HL-60/S4 treated with retinoic acid at 250 ng/mL for 4 days and 3 days (cell line): Measurements from ENCODE around the gene CPEB1.

Source experiments
- in situ Hi-C: fragments of 300-500 bp; cut with MboI; formaldehyde crosslinking; loops from 2 replicates; pipeline ENCODE4 v1.7.0; 2022; ENCODE audit warnings: low sequenced_read_pairs

Gene CPEB1

DNA sequence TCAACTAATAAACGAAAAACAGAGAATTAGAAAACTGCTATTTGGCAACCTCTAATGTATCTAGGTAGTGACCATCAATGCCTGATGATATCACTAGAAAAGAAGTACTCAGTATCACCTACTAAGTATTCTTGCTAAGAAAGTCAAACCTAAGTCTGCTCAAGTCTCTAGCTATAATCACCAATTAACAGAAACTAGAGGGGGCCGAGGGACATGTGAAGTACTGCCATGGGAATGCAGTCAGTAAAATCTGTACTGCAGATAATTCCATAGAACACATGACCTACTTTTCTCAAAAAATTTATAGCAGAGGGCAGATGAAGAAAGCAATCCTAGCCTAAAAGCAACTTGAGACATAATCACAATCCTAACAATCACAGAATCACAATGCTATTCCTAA, 51.4 kb downstream of the CPEB1 start:
- in situ Hi-C loops: no loop called here

DNA sequence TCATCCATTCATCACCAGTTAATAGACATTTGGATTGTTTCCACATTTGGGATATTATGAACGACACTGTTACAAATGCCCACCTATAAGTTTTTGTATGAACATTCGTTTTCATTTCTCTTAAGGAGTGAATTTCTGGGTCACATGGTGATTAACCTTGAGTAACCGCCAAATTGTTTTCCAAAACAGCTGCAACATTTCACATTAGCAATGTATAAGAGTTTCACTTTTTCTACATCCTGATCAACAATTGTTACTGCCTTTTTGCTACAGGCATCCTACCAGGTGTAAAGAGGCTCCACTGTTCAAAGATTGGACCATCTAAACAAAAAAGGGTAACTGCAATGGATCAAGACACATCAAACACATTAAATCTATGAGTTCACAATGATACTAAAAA, 52.0 kb downstream of the CPEB1 start:
- in situ Hi-C loops: no loop called here

DNA sequence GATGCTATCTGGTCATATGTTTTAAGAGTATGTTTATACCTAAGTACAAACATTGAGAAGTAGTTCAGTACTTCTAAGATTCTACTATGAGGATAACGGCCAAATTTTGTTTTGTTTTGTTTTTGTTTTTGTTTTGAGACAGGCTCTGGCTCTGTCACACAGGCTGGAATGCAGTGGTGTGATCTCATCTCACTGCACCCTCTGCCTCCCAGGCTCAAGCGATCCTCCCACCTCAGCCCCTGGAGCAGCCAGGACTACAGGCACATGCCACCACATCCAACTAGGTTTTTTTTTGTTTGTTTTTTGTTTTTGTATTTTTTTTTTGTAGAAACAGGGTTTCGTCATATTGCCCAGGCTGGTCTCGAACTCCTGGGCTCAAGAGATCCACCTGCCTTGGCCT, 59.4 kb downstream of the CPEB1 start:
- in situ Hi-C loops: no loop called here

DNA sequence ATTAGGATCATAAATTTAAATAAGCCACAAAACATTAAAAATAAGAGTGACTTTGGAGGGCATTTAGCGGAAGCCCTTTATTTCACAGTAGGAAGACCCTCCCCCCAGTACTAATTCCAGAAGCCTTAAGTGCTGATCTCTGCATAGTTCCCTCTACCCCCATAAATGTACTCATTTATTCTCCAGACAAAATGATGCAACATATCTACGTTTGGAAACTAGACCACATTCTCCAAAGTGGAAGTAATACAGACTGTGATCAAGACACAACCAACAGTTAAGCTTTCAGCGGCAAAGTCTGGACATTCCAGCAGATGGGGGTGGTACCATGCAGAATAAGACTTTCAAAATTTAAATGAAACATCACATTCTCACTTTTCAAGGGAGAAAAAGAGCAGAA, 62.1 kb downstream of the CPEB1 start:
- in situ Hi-C loops: no loop called here

DNA sequence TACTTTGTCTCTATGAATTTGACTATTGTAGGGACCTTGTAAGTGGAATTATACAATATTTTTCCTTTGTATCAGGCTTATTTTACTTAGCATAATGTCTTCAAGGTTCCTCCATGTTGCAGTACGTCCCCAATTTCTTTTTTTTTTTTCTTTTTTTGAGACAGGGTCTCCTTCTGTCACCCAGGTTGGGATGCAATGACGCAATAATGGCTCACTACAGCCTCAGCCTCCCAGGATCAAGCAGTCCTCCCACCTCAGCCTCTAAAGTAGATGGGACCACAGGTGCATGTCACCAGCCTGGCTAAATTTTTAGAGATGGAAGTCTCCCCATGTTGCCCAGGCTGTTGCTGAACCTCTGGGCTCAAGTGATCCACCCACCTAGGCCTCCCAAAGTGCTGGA, 66.5 kb downstream of the CPEB1 start:
- in situ Hi-C loops: no loop called here

DNA sequence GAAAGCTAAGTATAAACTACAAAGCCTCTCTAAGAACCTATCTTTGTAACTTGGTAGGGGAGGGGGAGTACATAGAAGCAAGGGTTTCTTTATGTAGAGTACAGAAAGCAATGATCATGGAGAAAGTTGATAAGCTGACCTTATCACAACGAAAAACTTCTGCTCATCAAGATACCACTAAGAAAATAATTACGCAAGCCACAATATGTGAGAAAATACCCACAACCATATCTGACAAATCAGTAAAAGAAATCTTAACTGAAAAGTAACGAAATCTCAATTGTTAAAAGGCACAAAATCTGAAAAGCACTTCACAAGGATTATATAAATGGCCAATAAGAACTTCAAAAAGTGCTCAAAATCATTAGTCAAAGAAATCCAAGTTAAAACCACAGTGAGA, 71.8 kb downstream of the CPEB1 start:
- in situ Hi-C loops: no loop called here

DNA sequence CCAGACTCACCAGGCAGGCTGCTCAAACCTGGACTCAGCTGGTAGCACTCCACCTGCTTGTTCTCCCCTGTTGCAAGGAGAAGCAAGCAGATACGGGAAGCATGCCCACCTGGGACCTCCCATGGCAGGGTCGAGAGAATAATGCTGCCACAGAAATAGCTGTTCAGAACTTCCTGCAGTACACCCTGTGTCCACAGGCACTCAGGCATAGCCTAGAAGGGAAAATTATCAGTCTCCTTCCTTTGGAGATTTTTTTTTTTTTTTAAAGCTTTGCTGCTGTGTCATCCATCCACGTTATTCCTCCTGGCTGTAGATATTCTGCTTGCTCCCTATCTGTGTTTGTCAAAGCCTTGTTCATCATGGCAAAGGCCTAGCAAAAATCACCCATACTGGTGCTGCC, 74.2 kb downstream of the CPEB1 start:
- in situ Hi-C loops: no loop called here

DNA sequence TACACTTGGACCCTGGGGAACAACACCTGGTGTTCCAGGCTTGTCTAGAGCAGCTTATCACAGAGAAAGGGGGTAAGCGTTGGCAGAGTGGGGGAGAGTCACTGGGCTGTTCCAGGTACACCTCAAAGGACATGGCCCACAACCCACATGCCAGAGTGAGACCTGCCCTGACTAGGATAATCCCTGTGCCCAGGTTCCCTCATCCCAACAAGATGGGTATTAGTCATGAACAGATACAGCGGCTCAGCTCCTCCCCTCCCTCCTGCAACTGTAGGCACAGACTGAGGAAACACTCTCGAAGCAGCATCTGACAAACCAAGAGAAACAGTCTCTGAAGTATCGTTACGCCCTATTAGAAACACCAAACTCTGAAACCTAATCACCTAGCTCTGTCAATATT, 74.9 kb downstream of the CPEB1 start:
- in situ Hi-C loops: no loop called here

DNA sequence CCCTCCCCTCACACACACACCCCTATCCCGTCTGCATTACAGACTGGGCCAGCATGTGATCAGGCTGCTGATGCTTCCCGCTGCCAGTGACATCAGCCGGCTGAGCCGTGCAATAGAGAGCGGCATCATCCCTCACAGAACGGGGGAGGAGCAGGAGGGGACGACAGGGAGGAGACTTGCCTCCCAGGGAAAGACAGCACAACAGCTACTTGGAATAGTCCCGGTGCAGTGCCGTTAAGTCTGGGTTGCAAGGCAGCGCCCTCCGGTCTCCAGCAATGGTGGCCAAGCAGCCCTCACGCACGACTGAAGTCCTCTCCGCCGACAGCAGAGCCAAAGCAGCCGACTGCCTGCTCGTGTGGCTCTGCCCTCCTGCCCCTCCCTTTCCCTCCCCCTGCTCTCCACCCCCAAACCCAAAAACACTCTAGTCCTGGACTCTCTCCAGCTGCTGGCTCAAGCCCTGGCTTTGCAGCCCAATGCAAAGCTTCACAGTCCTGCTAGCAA, 75.4 kb downstream of the CPEB1 start:
- in situ Hi-C loops: no loop called here

DNA sequence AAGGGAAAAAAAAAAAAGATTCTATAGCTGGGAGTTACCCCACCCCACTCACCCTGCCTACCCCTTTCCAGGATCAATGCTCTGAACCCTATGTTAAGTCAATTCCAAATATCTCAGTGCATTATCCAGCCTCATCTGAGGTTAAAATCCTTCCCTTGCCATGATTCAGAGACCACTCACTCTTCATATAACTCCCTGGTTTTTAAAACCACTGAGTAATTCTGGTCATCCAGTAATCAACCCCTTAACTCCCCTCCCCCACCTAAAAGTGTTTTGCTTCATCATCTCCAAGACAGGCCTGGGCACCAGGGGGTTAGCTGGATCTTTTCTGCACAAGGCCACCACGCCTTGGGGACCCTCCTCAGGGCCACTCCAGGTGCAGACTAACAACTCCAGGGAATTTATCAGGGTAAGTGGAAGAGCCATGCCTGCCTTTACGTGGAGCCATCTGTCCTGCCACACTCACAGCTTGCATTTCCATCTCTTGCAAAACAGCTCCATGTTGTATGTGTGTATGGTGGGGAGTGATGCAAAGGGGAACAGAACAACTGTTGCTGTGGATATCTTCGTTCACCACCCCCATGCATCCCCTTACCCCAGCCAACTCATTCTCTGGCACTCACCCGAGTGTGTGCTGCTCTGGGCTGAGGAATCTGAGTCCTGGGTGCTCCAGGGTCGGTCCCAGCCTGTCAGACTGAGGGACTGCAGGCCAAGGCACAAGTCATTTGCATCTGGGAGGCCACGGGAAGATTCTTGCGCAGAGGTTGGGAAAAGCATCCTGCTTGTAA, 76.2 kb downstream of the CPEB1 start:
- in situ Hi-C loops: no loop called here

DNA sequence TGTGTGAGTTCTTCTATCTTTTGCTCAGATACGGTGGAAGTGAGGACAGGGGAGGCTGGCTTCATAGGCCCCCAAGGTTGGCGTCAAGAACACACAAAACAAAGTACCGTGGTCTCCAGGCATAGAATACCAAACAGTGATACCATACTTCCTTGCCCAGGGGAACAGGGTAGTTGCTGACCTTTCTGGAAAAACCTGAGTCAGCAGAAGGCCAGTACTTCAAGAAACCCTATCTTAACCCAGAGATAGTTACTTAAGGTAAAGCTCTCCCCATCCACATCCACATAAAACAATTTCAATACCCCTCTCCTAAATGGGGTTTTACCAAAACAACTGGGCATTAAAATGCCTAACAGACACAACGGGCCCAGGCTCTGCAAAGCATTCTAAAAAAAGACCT, 77.3 kb downstream of the CPEB1 start:
- in situ Hi-C loops: no loop called here

DNA sequence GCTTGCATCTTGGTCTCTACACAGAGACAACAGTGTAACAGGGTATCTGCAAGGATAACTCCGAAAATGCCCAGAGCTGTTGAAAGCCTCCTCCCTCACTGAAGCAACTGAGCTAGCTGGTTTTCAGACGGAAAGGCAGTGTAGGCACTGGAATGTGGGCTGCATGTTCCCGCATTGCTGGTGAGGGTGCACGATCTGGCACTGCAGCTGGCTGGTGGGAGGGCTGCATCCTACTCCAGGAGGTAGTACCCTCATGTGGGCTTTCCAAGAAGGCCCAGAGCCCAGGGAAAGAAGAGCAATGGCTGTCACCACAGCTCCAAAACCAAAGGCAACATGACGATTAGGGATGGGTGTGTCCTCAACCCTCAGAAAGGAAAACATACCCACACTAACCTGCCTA, 78.2 kb downstream of the CPEB1 start:
- in situ Hi-C loops: no loop called here

DNA sequence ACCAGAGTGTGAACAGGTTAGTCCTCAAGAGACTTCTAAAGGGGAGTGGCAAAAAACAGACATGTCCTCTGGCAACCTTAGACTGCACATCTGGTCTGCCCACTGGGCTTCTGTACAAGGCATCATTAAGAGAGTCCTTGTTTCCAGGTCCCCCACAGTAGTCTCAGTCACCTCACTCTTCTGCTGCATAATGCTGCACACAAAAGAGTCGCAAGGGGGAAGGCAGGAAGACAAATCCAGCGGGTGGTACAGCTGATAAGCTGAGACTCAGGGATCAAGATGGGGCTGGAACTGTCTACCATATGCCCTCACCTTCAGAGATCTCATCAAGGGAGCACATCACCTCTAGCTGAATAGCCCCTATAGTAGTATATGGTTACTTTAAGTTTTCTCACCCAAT, 79.5 kb downstream of the CPEB1 start:
- in situ Hi-C loops: no loop called here

DNA sequence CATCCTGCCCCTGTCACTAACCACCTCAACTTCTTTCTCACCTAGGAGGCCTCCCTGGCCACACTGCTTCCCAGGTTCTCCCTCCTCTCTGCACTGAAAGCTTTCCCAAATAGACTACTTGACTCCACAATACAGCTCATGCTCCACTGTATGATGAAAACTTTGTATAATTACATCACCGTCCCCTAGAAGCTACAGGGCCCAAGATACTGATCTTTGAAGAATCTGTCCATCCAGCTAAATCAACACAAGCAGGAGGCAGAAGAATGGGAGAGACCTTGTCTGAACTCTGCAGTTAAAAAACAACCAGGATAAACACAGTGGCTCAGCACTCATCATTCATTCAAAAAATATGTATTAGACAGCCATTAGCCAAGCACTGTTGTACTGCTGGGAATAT, 80.5 kb downstream of the CPEB1 start:
- in situ Hi-C loops: no loop called here

DNA sequence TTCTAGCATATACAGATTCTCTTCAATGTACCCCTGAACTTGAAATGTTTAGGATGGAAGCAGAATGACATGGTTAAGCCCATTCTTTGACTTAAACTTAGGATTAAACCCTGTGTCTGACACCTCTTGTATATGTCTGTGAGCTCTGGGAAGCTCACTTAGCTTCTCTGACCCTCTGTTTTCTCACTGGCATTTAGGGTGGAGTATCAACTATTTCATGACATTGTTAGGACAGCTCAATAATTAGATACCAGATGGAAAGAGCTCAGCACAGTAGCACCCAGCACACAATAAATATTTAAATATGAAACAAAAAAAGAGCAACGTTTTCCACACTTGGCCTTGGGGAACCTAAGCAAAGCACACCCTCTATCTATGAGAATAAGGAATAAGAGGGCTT, 88.7 kb downstream of the CPEB1 start:
- in situ Hi-C loops: no loop called here

DNA sequence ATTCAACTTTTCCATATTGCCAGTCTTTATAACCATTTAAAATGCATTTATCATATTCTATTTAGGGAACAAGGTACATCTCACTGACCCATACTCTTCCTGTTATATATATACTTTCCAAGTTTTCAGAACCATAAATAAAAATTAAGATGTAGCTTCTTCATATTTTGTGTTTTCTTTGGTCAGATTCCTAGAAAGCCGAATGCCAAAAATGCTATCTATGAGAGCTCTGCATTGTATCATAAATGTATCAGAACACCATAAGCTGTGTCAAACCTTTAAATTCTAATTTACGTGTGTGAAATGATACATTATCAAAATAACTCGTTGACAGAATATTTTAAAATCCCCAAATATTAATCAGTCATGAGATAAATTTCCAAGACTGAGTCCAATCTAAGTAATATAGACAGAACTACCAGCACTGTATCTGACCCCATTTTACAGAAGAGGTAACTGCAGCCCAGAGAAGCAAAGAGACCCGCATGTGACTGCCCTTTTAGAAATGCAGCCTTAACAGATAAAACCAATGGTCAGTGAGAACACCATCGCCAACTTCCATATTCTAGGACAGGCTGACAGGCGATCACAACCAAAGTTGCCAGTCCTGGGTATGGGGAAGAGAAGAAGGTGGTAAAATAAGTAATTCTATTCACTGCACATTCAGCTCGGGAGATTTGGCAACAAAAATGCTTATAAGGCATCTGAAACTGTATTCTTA, 90.7 kb downstream of the CPEB1 start:
- in situ Hi-C loops: no loop called here

DNA sequence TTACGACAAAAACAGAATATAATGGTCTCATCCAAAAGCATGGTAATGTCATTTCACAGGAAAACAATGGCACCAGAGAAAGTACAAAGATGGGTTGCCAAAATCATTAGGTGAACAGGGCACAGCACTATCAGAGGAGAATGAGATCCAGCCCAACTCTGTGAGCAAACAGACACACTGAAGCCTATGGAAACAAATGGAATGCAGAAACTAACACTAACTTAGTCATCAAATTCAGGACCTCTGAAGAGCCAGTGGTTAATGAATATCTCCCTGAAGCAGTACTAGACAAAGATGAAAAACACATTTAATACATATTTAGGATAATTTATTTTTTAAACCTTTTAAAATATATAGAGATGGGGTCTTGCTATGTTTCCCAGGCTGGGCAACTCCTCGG, 92.3 kb downstream of the CPEB1 start:
- in situ Hi-C loops: no loop called here

DNA sequence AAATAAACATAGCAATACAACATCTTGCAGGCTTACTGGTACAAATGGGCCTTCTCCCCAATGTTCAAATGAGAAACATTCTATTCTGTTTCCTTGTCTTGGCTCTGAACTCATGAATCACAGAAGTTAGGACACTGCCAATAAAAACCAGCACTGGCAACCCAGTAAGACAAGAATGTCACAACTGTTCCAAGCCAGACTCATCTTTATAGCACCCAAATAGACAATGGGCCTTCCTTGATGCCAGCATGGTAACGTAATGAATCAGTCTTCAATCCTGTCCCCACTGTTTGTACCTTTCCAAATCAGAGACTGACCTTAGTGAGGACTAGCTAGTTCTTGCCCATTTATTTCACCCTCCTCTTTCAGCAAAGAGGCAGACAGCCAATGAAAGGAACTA, 92.8 kb downstream of the CPEB1 start:
- in situ Hi-C loops: no loop called here

DNA sequence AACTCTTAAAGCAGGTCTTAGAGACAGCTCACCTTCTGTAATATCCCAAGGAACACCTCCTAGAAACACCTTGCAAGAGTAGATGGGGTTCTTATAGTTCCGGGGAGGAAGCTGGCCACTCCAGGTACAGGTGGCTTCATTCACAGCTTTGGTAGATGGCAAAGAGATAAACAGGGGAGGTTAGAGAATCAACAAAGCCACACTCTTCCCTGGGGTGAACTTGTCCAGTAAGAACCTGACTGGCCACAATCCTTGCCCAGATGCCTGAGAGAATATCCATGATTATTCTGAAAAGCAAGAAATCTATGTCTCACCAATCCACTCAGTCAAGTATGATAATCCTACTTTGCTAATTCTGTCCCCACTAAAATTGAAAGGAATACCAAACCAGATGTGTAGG, 93.3 kb downstream of the CPEB1 start:
- in situ Hi-C loops: no loop called here

DNA sequence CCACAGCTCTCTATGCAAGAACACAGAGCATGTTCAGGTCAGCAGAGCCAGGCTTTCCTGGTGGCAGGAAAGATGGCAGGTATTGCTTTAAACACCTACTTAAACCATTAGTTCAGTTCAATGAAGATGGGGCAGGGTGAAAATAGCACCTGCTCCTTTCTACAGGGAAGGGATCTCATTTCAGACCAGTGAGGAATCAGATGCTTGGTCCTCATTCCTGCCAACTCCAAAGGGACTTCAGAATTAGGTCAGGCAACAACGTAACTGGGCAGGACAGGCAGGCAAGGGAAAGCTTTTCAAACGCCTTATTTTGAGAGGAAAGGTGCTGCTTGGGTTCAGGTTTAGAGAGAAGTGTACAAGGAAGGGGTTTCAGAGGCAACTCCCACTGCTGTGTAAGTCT, 94.3 kb downstream of the CPEB1 start:
- in situ Hi-C loops: no loop called here

DNA sequence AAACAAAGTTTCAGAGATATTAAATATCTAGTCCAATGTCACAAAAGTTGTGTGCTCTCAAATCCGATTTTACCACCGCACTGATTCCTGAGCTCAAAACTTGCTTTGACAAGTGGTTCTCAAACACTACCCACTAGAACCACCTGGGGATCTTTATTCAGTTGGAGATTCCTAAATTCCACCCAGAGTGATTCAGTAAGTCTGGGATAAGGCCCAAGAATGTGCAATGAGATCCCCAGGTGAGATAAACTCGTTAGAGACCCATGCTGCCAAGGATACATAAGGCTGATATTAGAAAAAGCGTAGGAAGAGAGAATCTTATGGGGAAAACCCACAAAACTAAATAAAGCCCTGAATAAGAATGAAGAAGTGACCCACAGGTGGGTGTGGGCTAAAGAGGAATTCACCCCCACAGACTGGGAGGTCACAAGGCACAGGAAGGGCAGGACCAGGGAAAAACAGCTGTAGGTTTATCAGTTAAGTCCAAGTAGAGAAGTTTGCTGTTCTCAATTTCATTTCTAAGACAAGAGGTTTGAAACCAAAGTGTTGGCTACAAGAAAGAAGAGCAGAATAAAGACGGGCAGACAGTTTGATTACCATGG, 95.4 kb downstream of the CPEB1 start:
- in situ Hi-C loops: no loop called here

DNA sequence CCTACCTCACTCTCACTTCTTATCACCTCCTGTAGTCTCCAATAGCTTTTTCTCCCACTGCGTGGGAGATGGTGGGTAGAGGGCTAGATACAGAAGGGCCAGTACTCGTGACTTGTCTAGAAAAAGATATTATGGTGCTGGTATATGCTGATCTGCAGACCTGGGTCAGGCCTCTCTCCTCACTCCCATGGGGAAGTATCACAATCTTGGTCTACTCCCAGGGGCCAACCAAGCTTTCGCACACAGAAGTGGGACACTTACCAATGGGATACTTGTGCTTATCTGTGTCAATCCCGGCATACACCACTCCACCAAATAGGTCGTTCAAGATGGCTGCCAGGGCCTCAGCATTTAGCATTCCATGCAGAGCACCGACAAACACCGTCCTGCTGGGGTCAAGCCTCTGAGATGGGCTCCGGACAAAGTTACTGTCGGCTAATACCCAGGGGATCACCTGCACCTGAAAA, 97.9 kb downstream of the CPEB1 start:
- in situ Hi-C loops: loop anchor here (25.0 kb wide), 2 partner anchors 288 to 563 kb away; partner anchors contain the start of gene TM6SF1
